CD4-positive, alpha-beta T cell treated with Interleukin-17A for 4 hours (primary cell): Measurements from ENCODE around the gene C12orf60.
A peak's percentile ranks its signal among the peaks of the same experiment; 100 is the strongest.

Experiments used
- DNase-seq: peaks from one replicate; pipeline ENCODE4 v3.0.0-alpha.2; 2020; ENCODE audit warnings: mixed read lengths

The C12orf60 gene

GRCh38 chr12:14777271-14777670 lies 26.2 kb upstream of the C12orf60 start:
- no peak for DNase-seq

- no peak for DNase-seq
Measured at GRCh38 chr12:14779834-14780233, 23.6 kb upstream of the C12orf60 start.

GRCh38 chr12:14780859-14781258 lies 22.6 kb upstream of the C12orf60 start:
- no peak for DNase-seq

GRCh38 chr12:14781563-14781962 lies 21.9 kb upstream of the C12orf60 start:
- DNase-seq: no peak

- no peak for DNase-seq
Measured at GRCh38 chr12:14782756-14783155, 20.7 kb upstream of the C12orf60 start.

- DNase-seq: no peak
Measured at GRCh38 chr12:14784471-14784870, 19.0 kb upstream of the C12orf60 start.

GRCh38 chr12:14785568-14785967 lies 17.9 kb upstream of the C12orf60 start:
- no peak for DNase-seq

- DNase-seq: no peak
Measured at GRCh38 chr12:14795028-14795448, 8.4 kb upstream of the C12orf60 start.

- DNase-seq: no peak
Measured at GRCh38 chr12:14802247-14802646, 1.2 kb upstream of the C12orf60 start.

GRCh38 chr12:14802721-14803010 lies 804 bp upstream of the C12orf60 start:
- no peak for DNase-seq

- DNase-seq: no peak
Measured at GRCh38 chr12:14803830-14804160, 325 bp downstream of the C12orf60 start.

- DNase-seq: no peak
Measured at GRCh38 chr12:14810167-14810952, 6.9 kb downstream of the C12orf60 start.

- DNase-seq: peak; percentile 5
Measured at GRCh38 chr12:14810953-14811483, 7.5 kb downstream of the C12orf60 start.

- no peak for DNase-seq
Measured at GRCh38 chr12:14811486-14811885, 8.0 kb downstream of the C12orf60 start.

GRCh38 chr12:14814014-14814413 lies 10.5 kb downstream of the C12orf60 start, which contains the start of gene SMCO3:
TSS of gene SMCO3 (minus strand) at chr12:14814182. CDS start at chr12:14806680, 7,502 bp downstream.
- no peak for DNase-seq

GRCh38 chr12:14824012-14824634 lies 20.7 kb downstream of the C12orf60 start:
- no peak for DNase-seq

GRCh38 chr12:14825256-14825655 lies 21.8 kb downstream of the C12orf60 start:
- DNase-seq: no peak

GRCh38 chr12:14826491-14826890 lies 23.0 kb downstream of the C12orf60 start:
- DNase-seq: no peak

- DNase-seq: no peak
Measured at GRCh38 chr12:14827043-14827442, 23.6 kb downstream of the C12orf60 start.

GRCh38 chr12:14828892-14829291 lies 25.4 kb downstream of the C12orf60 start:
- no peak for DNase-seq

- DNase-seq: no peak
Measured at GRCh38 chr12:14833336-14833735, 29.9 kb downstream of the C12orf60 start.

GRCh38 chr12:14833952-14834351 lies 30.5 kb downstream of the C12orf60 start:
- no peak for DNase-seq

GRCh38 chr12:14834509-14834908 lies 31.0 kb downstream of the C12orf60 start:
- no peak for DNase-seq
